ENCODE measurements around the gene IL10RA.

Gene IL10RA

GRCh38 chr11:118017111-118017510 lies 30.9 kb downstream of the IL10RA start:
- no peak overlapping the region for H3K27ac ChIP-seq
- H3K4me1 ChIP-seq: peaks cover 22 to 47% (median 33%) of the 10 kb centered on the region in 10 experiments
- no peaks in the 10 kb centered on the region for H4K20me1 ChIP-seq
- no peak overlapping the region for H3K4me2 ChIP-seq
- no peak overlapping the region for H3K4me3 ChIP-seq
- no peak for TF ChIP-seq Cebpa-rat (IDR thresholded peaks at IDR 0.05)
- H3K36me3 ChIP-seq: peaks cover 0 to 5% (median 0%) of the 10 kb centered on the region in 11 experiments; a peak in 1 of 22 replicates
- H3K9ac ChIP-seq: no peak overlapping the region
- H3K27me3 ChIP-seq: no peaks in the 10 kb centered on the region
- peaks cover 27 to 46% (median 40%) of the 10 kb centered on the region in 11 experiments for H3K9me3 ChIP-seq (replicated peaks in 1 of 11)

- H3K4me2 ChIP-seq: no peak overlapping the region
- no peak overlapping the region for H3K4me3 ChIP-seq
- peaks cover 17 to 41% (median 26%) of the 10 kb centered on the region in 10 experiments for H3K4me1 ChIP-seq
- H3K36me3 ChIP-seq: peaks cover 0 to 5% (median 0%) of the 10 kb centered on the region in 11 experiments; a peak in 1 of 22 replicates
- no peak overlapping the region for H3K9ac ChIP-seq
- no peaks in the 10 kb centered on the region for H4K20me1 ChIP-seq
- peaks cover 27 to 46% (median 40%) of the 10 kb centered on the region in 11 experiments for H3K9me3 ChIP-seq (replicated peaks in 1 of 11)
- no peak for TF ChIP-seq Cebpa-rat (IDR thresholded peaks at IDR 0.05)
- H3K27me3 ChIP-seq: no peaks in the 10 kb centered on the region
- H3K27ac ChIP-seq: no peak overlapping the region
These were observed 31.6 kb downstream of the IL10RA start for GRCh38 chr11:118017631-118018315.

DNA sequence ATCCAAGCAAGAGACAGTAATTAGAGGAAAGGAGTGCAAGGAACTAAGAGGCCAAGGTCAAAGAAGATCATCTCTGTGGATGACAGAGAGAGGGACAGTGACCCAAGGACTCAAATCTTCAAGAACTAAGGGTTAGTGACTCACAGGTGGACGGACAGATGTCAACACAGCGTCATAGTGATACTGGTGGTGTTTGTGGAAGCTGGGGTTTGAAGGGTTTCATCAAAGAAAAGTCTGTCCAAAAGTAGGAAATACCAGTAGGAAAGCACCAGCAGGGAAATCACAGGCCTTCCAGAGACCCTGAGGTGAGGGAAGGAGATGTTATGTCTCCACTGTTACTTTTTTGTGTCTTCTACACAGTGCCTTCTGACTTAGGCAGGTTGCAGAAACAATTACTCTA lies 32.2 kb downstream of the IL10RA start:
- H3K9me3 ChIP-seq (replicated peaks in 1 of 11): peaks cover 27 to 46% (median 40%) of the 10 kb centered on the region in 11 experiments
- no peaks in the 10 kb centered on the region for H3K27me3 ChIP-seq
- no peak overlapping the region for H3K4me3 ChIP-seq
- no peaks in the 10 kb centered on the region for H4K20me1 ChIP-seq
- H3K4me2 ChIP-seq: no peak overlapping the region
- peaks cover 16 to 34% (median 20%) of the 10 kb centered on the region in 10 experiments for H3K4me1 ChIP-seq
- H3K27ac ChIP-seq: no peak overlapping the region
- no peak for TF ChIP-seq Cebpa-rat (IDR thresholded peaks at IDR 0.05)
- H3K9ac ChIP-seq: no peak overlapping the region
- H3K36me3 ChIP-seq: peaks cover 0 to 5% (median 0%) of the 10 kb centered on the region in 11 experiments; a peak in 1 of 22 replicates

GRCh38 chr11:118021146-118021545 lies 35.0 kb downstream of the IL10RA start:
- Histone ChIP-seq H3K9me3 (replicated peaks in 1 of 11) (peaks cover 31 to 52% (median 46%) of the 10 kb centered on the region in 11 experiments), H3K36me3 (peaks cover 0 to 5% (median 0%) of the 10 kb centered on the region in 11 experiments; a peak in 1 of 22 replicates), H3K9ac (no peak overlapping the region), H3K27ac (no peak overlapping the region), H4K20me1 (no peaks in the 10 kb centered on the region), H3K27me3 (no peaks in the 10 kb centered on the region), H3K4me3 (no peak overlapping the region), H3K4me1 (peaks cover 3 to 25% (median 4%) of the 10 kb centered on the region in 10 experiments; a peak in 18 of 20 replicates), H3K4me2 (no peak overlapping the region)
- no peak for TF ChIP-seq Cebpa-rat (IDR thresholded peaks at IDR 0.05)

- Histone ChIP-seq H3K9me3 (replicated peaks in 1 of 11) (peaks cover 5 to 15% (median 8%) of the 10 kb centered on the region in 11 experiments; a peak in 13 of 22 replicates), H4K20me1 (no peaks in the 10 kb centered on the region), H3K36me3 (no peaks in the 10 kb centered on the region), H3K27ac (no peak overlapping the region; a peak in 1 of 22 replicates), H3K4me1 (peaks cover 0 to 49% (median 3%) of the 10 kb centered on the region in 10 experiments; a peak in 9 of 20 replicates), H3K27me3 (no peaks in the 10 kb centered on the region), H3K4me2 (peak overlapping the region in 1 of 11 experiments; percentile 69; a peak in 1 of 22 replicates), H3K9ac (no peak overlapping the region), H3K4me3 (no peak overlapping the region)
- no peak for TF ChIP-seq Cebpa-rat (IDR thresholded peaks at IDR 0.05)
These were observed 41.5 kb downstream of the IL10RA start for GRCh38 chr11:118027694-118028093.

GRCh38 chr11:118028626-118029025 lies 42.4 kb downstream of the IL10RA start:
- peak overlapping the region in 1 of 11 experiments; percentile 34; a peak in 1 of 22 replicates for H3K9ac ChIP-seq
- no peaks in the 10 kb centered on the region for H3K36me3 ChIP-seq
- no peaks in the 10 kb centered on the region for H3K27me3 ChIP-seq
- peak overlapping the region in 2 of 11 experiments; percentile 18 to 37; a peak in 3 of 22 replicates for H3K27ac ChIP-seq
- H3K4me3 ChIP-seq: no peak overlapping the region; a peak in 1 of 20 replicates
- no peak for TF ChIP-seq Cebpa-rat (IDR thresholded peaks at IDR 0.05)
- peaks cover 5 to 15% (median 8%) of the 10 kb centered on the region in 11 experiments; a peak in 13 of 22 replicates for H3K9me3 ChIP-seq (replicated peaks in 1 of 11)
- peak overlapping the region in 5 of 11 experiments; percentile 14 to 85 (median 69); a peak in 9 of 22 replicates for H3K4me2 ChIP-seq
- peaks cover 0 to 49% (median 3%) of the 10 kb centered on the region in 10 experiments; a peak in 9 of 20 replicates for H3K4me1 ChIP-seq
- H4K20me1 ChIP-seq: no peaks in the 10 kb centered on the region

- Histone ChIP-seq H3K9ac (no peak overlapping the region), H3K27ac (no peak overlapping the region), H3K36me3 (no peaks in the 10 kb centered on the region), H3K9me3 (replicated peaks in 1 of 11) (no peaks in the 10 kb centered on the region), H4K20me1 (no peaks in the 10 kb centered on the region), H3K4me2 (no peak overlapping the region), H3K27me3 (no peaks in the 10 kb centered on the region), H3K4me1 (peaks cover 0 to 20% (median 3%) of the 10 kb centered on the region in 10 experiments; a peak in 9 of 20 replicates), H3K4me3 (no peak overlapping the region)
- TF ChIP-seq Cebpa-rat (IDR thresholded peaks at IDR 0.05): no peak
These were observed 47.2 kb downstream of the IL10RA start for GRCh38 chr11:118033443-118033842.

- no peaks in the 10 kb centered on the region for H3K27me3 ChIP-seq
- no peaks in the 10 kb centered on the region for H3K9me3 ChIP-seq (replicated peaks in 1 of 11)
- H3K4me1 ChIP-seq: peaks cover 0 to 14% (median 0%) of the 10 kb centered on the region in 10 experiments; a peak in 2 of 20 replicates
- no peak for TF ChIP-seq Cebpa-rat (IDR thresholded peaks at IDR 0.05)
- no peaks in the 10 kb centered on the region for H3K36me3 ChIP-seq
- no peak overlapping the region for H3K4me3 ChIP-seq
- no peak overlapping the region for H3K4me2 ChIP-seq
- no peak overlapping the region for H3K27ac ChIP-seq
- no peak overlapping the region for H3K9ac ChIP-seq
- H4K20me1 ChIP-seq: no peaks in the 10 kb centered on the region
These were observed 55.9 kb downstream of the IL10RA start for GRCh38 chr11:118042141-118042540.

GRCh38 chr11:118042796-118043195 lies 56.6 kb downstream of the IL10RA start:
- Histone ChIP-seq H3K27me3 (no peaks in the 10 kb centered on the region), H3K4me1 (peaks cover 0 to 17% (median 0%) of the 10 kb centered on the region in 10 experiments; a peak in 2 of 20 replicates), H4K20me1 (no peaks in the 10 kb centered on the region), H3K9ac (no peak overlapping the region), H3K9me3 (replicated peaks in 1 of 11) (no peaks in the 10 kb centered on the region), H3K4me2 (no peak overlapping the region), H3K36me3 (no peaks in the 10 kb centered on the region), H3K27ac (no peak overlapping the region), H3K4me3 (no peak overlapping the region)
- TF ChIP-seq Cebpa-rat (IDR thresholded peaks at IDR 0.05): no peak

All from BLaER1 treated with 17β-estradiol and CSF1 and Interleukin-3, amounts not matched to agents 10 nM and 100 nM (cell line).